Natural killer cell (primary cell): Measurements from ENCODE around the gene PRRT3. TPM values are rescaled to one million over a fixed set of nuclear protein-coding genes. Genes with fewer than 3 reads are reported as not detected.

Experiments used
- ATAC-seq, 3 donors: fragments of 150-1000 bp in 2 of 3; fragments of 200-7000 bp in 1 of 3; cut with Tn5 transposase; 1 replicate in 1 of 3; 2 replicates in 2 of 3; pipeline ENCODE4 v1.10.0; 2021; ENCODE audit warnings: mild to moderate bottlenecking in 2 of 3, moderate library complexity in 2 of 3
- DNase-seq, 2 donors: peaks; one replicate each; pipeline versions ENCODE4 v3.0.0 to v3.0.0-alpha.2; 2013 to 2021; ENCODE audit warnings: mixed read lengths in 1 of 2
- H3K27ac ChIP-seq: one replicate; pipeline ENCODE4 v1.5.1; 2013; ENCODE audit warnings: mild to moderate bottlenecking, low read length
- H3K27me3 ChIP-seq: one replicate; pipeline ENCODE4 v1.6.1; 2013; ENCODE audit warnings: low read length; ENCODE audit not compliant: control insufficient read depth, insufficient read depth
- H3K36me3 ChIP-seq: one replicate; pipeline ENCODE4 v1.6.1; 2013; ENCODE audit warnings: low read length; ENCODE audit not compliant: control insufficient read depth, insufficient read depth
- H3K4me1 ChIP-seq: one replicate; pipeline ENCODE4 v1.6.1; 2013; ENCODE audit warnings: low read length; ENCODE audit not compliant: control insufficient read depth, insufficient read depth
- H3K4me3 ChIP-seq: one replicate; pipeline ENCODE4 v1.5.1; 2013; ENCODE audit warnings: low read length
- H3K9me3 ChIP-seq: one replicate; pipeline ENCODE4 v1.6.1; 2013; ENCODE audit warnings: low read length; ENCODE audit not compliant: control insufficient read depth, insufficient read depth
- H3K27ac Mint-ChIP-seq, 2 donors: one replicate each; pipeline ENCODE4 v1.8.0; 2022; ENCODE audit warnings: mild to moderate bottlenecking in 2 of 2, mixed read lengths in 2 of 2, moderate library complexity in 1 of 2
- H3K27me3 Mint-ChIP-seq, 2 donors: one replicate each; pipeline ENCODE4 v1.8.0; 2022; ENCODE audit warnings: low read depth in 2 of 2, mixed read lengths in 2 of 2
- H3K36me3 Mint-ChIP-seq: one replicate; pipeline ENCODE4 v1.8.0; 2022; ENCODE audit warnings: mixed read lengths
- H3K4me1 Mint-ChIP-seq, 2 donors: one replicate each; pipeline ENCODE4 v1.8.0; 2022; ENCODE audit warnings: mixed read lengths in 2 of 2
- H3K4me3 Mint-ChIP-seq: one replicate; pipeline ENCODE4 v1.8.0; 2022; ENCODE audit warnings: mild to moderate bottlenecking, moderate library complexity, mixed read lengths
- H3K9me3 Mint-ChIP-seq, 2 donors: one replicate each; pipeline ENCODE4 v1.8.0; 2022; ENCODE audit warnings: mixed read lengths in 2 of 2
- CTCF ChIP-seq: fragments of 200-600 bp; IDR thresholded peaks from one replicate; pipeline ENCODE4 v1.8.0; 2022; ENCODE audit warnings: antibody characterized with exemption
- WGBS: methylation state at CpG from one replicate; pipeline ENCODE4 v1.1.7; 2013; ENCODE audit warnings: missing lambda C conversion rate; ENCODE audit not compliant: insufficient coverage; 5-methylcytosine and 5-hydroxymethylcytosine counted together
- intact Hi-C: fragments of 100-400 bp; cut with micrococcal nuclease; formaldehyde crosslinking; loops from one replicate; pipeline ENCODE4 v1.14.2; 2022
- total RNA-seq, 4 donors: library from RNA; stranded (reverse); fragments of 120-200 nt in 1 of 4; gene quantifications; one replicate each; pipeline versions ENCODE4 v1.2.3 to v1.2.4, GENCODE V29; 2013 to 2022

The PRRT3 gene
- total RNA-seq, 3 donors from 2014 or later (not counting 1 experiment from before 2014, with no cell fraction given), result 2.2 to 5.1 (median 4.8) TPM

GRCh38 chr3:9913601-9914000 lies 38.6 kb downstream of the PRRT3 start:
- ATAC-seq (no peak), DNase-seq (no peak)
- Histone ChIP-seq H3K9me3 (no peaks in the 10 kb centered on the region), H3K4me1 (peaks cover 21% of the 10 kb centered on the region), H3K27me3 (no peaks in the 10 kb centered on the region), H3K4me3 (no peak overlapping the region), H3K36me3 (no peaks in the 10 kb centered on the region), H3K27ac (no peak overlapping the region)
- Mint-ChIP-seq H3K4me1 (peaks cover 8 to 33% of the 10 kb centered on the region in 2 donors), H3K4me3 (no peak overlapping the region), H3K27me3 (peaks cover 0 to 2% of the 10 kb centered on the region in 2 donors), H3K9me3 (no peaks in the 10 kb centered on the region), H3K27ac (no peak overlapping the region), H3K36me3 (no peaks in the 10 kb centered on the region)
- intact Hi-C loops, result no loop called here
- TF ChIP-seq CTCF, result no peak
- WGBS, result 94% methylated on average over 5 of the region's 5 CpGs

- WGBS, result 45% methylated on average over 7 of the region's 7 CpGs
- peak in 1 of 2 donors; percentile 42 for DNase-seq
- Mint-ChIP-seq H3K4me3 (peak overlapping the region; percentile 56), H3K9me3 (no peaks in the 10 kb centered on the region), H3K27ac (peak overlapping the region in 1 of 2 donors; percentile 25), H3K36me3 (no peaks in the 10 kb centered on the region), H3K27me3 (peaks cover 0 to 2% of the 10 kb centered on the region in 2 donors), H3K4me1 (peaks cover 8 to 33% of the 10 kb centered on the region in 2 donors)
- no peak for TF ChIP-seq CTCF
- H3K27ac ChIP-seq, result no peak overlapping the region
- no peak overlapping the region for H3K4me3 ChIP-seq
- intact Hi-C loops, result no loop called here
- no peaks in the 10 kb centered on the region for H3K36me3 ChIP-seq
- ATAC-seq, result peak; percentile 20 to 72 (median 29)
- H3K9me3 ChIP-seq, result no peaks in the 10 kb centered on the region
- H3K27me3 ChIP-seq, result no peaks in the 10 kb centered on the region
- H3K4me1 ChIP-seq, result peaks cover 21% of the 10 kb centered on the region
Measured at GRCh38 chr3:9912294-9912935, 39.8 kb downstream of the PRRT3 start.

GRCh38 chr3:9911863-9912262 lies 40.3 kb downstream of the PRRT3 start:
- Mint-ChIP-seq H3K27me3 (peaks cover 0 to 2% of the 10 kb centered on the region in 2 donors), H3K36me3 (no peaks in the 10 kb centered on the region), H3K4me3 (no peak overlapping the region), H3K4me1 (peaks cover 8 to 31% of the 10 kb centered on the region in 2 donors), H3K27ac (peak overlapping the region in 1 of 2 donors; percentile 25), H3K9me3 (no peaks in the 10 kb centered on the region)
- intact Hi-C loops, result no loop called here
- Histone ChIP-seq H3K4me3 (no peak overlapping the region), H3K36me3 (no peaks in the 10 kb centered on the region), H3K4me1 (peaks cover 18% of the 10 kb centered on the region), H3K27me3 (no peaks in the 10 kb centered on the region), H3K27ac (no peak overlapping the region), H3K9me3 (no peaks in the 10 kb centered on the region)
- 54% methylated on average over 8 of the region's 8 CpGs for WGBS
- ATAC-seq (no peak), DNase-seq (no peak)
- no peak for TF ChIP-seq CTCF
